WI38 (cell line): ENCODE data around the gene GSK3A.
A peak's percentile ranks its signal among the peaks of the same experiment; 100 is the strongest.

Experiments used
- H3K4me3 ChIP-seq: 2 replicates; pipeline ENCODE4 v1.5.1; 2011; ENCODE audit warnings: low read depth, mild to moderate bottlenecking, control low read depth, low read length
- TF ChIP-seq, protein P1 (sequence below): IDR thresholded peaks from 2 replicates; pipeline ENCODE4 v1.5.1; 2012; ENCODE audit warnings: low read depth, mild to moderate bottlenecking, control low read depth, low read length

GSK3A gene

DNA sequence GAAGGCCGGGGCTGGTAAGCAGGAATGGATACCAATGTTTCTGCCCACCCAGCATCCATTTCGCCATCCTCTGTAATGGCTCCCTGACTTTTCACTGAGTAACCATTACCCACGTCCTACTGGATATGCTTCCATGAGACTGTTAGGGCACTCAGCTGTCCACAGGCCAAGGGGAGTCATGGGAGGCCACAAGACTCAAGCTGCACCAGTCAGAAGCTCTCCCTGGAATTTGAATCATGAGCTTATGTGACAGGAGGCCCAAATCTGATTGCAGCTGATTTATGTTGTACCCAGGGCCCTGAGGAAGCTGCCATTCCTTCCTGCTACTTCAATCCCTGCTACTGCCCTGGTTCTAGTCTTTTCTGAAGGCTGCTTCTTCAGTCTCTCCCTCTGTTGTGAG lies 53.3 kb downstream of the GSK3A start:
- TF ChIP-seq, protein P1, sequence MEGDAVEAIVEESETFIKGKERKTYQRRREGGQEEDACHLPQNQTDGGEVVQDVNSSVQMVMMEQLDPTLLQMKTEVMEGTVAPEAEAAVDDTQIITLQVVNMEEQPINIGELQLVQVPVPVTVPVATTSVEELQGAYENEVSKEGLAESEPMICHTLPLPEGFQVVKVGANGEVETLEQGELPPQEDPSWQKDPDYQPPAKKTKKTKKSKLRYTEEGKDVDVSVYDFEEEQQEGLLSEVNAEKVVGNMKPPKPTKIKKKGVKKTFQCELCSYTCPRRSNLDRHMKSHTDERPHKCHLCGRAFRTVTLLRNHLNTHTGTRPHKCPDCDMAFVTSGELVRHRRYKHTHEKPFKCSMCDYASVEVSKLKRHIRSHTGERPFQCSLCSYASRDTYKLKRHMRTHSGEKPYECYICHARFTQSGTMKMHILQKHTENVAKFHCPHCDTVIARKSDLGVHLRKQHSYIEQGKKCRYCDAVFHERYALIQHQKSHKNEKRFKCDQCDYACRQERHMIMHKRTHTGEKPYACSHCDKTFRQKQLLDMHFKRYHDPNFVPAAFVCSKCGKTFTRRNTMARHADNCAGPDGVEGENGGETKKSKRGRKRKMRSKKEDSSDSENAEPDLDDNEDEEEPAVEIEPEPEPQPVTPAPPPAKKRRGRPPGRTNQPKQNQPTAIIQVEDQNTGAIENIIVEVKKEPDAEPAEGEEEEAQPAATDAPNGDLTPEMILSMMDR, result no peak
- H3K4me3 ChIP-seq, result no peak overlapping the region

DNA sequence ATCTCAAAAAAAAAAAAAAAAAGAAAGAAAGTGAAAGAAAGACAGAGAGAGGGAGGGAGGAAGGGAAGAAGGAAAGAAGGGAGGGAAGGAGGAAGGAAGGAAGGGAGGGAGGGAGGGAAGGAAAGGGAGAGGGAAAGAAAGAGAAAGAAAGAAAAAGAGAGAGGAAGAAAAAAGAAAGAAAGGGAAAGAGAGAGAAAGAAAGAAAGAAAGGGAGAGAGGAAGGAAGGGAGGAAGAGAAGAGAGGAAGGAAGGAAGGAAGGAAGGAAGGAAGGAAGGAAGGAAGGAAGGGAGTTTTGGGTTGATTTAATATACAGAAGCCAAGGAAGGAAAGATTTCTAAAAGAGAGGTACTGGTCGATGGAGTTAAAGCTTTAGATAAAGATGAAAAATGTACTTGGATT lies 53.7 kb downstream of the GSK3A start:
- H3K4me3 ChIP-seq, result no peak overlapping the region
- TF ChIP-seq, protein P1, result no peak

DNA sequence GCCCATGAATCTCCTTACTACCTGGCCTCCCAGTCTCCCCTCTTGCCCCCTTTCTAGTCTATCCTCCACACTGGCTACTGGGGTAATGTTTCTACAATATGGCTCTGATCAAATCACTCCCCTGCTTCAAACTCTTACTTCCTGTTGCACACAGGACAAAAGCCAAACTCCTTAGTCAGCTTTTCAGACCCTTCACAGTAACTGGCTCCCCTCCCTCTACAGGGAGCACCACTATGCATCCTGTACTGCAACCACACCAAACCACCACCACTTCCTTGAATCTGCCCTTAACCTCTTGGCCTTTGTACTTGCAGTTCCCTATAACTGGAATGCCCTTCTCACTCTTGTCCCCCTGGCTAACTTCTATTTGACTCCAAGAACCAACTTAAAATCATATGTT lies 57.1 kb downstream of the GSK3A start:
- no peak overlapping the region for H3K4me3 ChIP-seq
- TF ChIP-seq, protein P1, result no peak

DNA sequence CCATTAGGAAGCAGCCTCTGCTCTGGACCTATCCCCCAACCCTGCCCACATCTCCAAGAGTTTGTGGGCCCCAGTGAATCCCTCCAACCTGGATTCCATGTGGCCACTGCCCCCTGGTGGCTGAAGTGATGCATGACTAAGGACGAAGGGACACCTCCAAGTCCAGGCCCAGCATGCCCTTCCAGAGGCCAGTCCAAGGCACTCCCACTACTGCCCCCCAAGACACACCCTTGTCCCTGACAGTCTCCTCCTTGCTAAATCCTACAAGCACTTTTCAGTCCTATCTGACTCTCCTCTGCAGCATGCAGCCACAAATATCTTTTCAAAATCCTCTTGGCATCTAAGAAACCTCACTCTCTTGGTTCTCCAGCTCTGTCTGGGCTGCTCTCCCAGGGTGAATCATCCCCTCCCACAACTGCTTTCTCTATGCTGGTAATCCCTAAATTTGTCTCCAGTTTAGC lies 58.0 kb downstream of the GSK3A start:
- no peak overlapping the region for H3K4me3 ChIP-seq
- TF ChIP-seq, protein P1, result peak; percentile 85
